GM19193 (cell line): ENCODE measurements around the gene DRC1.

ENCODE experiments used
- POLR2A ChIP-seq: IDR thresholded peaks from 4 replicates; pipeline ENCODE4 v1.6.1; 2011; ENCODE audit not compliant: insufficient read depth, insufficient read length; ENCODE audit errors: extremely low read depth

DRC1 gene

GRCh38 chr2:26401739-26402541 lies at the start of gene DRC1:
Gene DRC1 (plus strand): TSS chr2:26401920. CDS start chr2:26401990, 70 bp downstream.
- no peak for TF ChIP-seq POLR2A

- TF ChIP-seq POLR2A, result no peak
These were observed 48.8 kb upstream of the DRC1 start for GRCh38 chr2:26352892-26353291.

GRCh38 chr2:26355038-26355995 lies 46.4 kb upstream of the DRC1 start:
- no peak for TF ChIP-seq POLR2A

- TF ChIP-seq POLR2A, result no peak
These were observed 45.6 kb upstream of the DRC1 start for GRCh38 chr2:26356111-26356510.

GRCh38 chr2:26356771-26357170 lies 44.9 kb upstream of the DRC1 start:
- no peak for TF ChIP-seq POLR2A

GRCh38 chr2:26359886-26360473 lies 41.7 kb upstream of the DRC1 start:
- no peak for TF ChIP-seq POLR2A

- no peak for TF ChIP-seq POLR2A
These were observed 38.4 kb upstream of the DRC1 start for GRCh38 chr2:26363323-26363722.

GRCh38 chr2:26363958-26364357 lies 37.8 kb upstream of the DRC1 start:
- no peak for TF ChIP-seq POLR2A

GRCh38 chr2:26364669-26365068 lies 37.1 kb upstream of the DRC1 start:
- no peak for TF ChIP-seq POLR2A

- no peak for TF ChIP-seq POLR2A
These were observed 34.8 kb upstream of the DRC1 start for GRCh38 chr2:26366957-26367356.

- no peak for TF ChIP-seq POLR2A
These were observed 24.9 kb upstream of the DRC1 start for GRCh38 chr2:26376799-26377198.

GRCh38 chr2:26380281-26380680 lies 21.4 kb upstream of the DRC1 start:
- no peak for TF ChIP-seq POLR2A

GRCh38 chr2:26382564-26382963 lies 19.2 kb upstream of the DRC1 start:
- no peak for TF ChIP-seq POLR2A

GRCh38 chr2:26384183-26384582 lies 17.5 kb upstream of the DRC1 start:
- no peak for TF ChIP-seq POLR2A

GRCh38 chr2:26384597-26384996 lies 17.1 kb upstream of the DRC1 start:
- TF ChIP-seq POLR2A, result no peak
